ENCODE measurements around the gene EXD2. TPM values are rescaled to one million over a fixed set of nuclear protein-coding genes. Genes with fewer than 3 reads are reported as not detected.

The EXD2 gene
- total and polyA plus RNA-seq, 10 of the 15 experiments (the other 5 are each of a cell fraction or from before 2014, with no cell fraction given) = 1.0 to 12.4 (median 4.6) TPM

DNA sequence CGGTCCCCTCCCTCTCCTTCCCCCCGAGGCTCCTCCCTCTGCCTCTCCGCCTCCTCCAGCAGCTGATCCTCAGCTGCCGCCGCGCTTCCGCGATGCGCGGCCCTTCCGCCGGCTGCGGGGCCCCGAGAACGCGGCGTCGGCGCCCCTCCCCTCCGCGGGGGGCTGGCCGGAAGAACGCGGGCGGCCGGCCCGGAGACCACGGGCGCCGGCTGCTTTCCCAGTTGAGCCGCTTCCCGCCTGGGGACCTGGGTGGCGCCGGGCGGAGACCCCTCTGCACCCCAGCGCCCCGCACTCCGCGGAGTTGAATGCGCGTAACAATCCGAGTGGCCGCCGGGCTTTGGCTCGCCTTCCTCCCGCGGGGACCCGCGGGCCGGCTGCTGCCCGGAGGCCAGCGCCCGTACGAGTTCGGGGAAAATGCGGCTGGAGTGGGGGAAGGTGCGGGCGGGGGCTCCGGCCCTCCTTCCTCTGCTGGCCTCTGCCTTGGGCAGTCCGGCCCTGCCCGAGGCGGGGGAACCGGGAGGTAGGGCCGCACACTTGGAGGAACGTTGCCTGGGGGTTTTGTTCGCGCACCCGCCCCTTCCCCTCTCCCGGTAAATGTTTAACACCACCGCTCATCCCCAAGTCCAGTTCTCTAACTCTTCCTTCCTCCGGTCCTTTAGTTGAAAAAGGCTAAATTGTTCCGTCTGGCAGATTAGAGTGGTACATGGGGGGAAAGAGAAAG is 38.0 kb upstream of the EXD2 start (continued):
- TF ChIP-seq CUX1 (IDR thresholded peaks at IDR 0.05; ENCODE audit: insufficient replicate concordance, low read depth, low read length) (no peak), NFXL1 (IDR thresholded peaks at IDR 0.05; ENCODE audit: borderline replicate concordance) (no peak), ELK1 (IDR thresholded peaks at IDR 0.05; ENCODE audit: low read depth, low read length) (no peak), ZSCAN29 (IDR thresholded peaks at IDR 0.05) (0 out of 2 replicates have a peak, but pooled peaks have one; percentile 2), BACH1 (IDR thresholded peaks at IDR 0.05; ENCODE audit: borderline replicate concordance) (peak; percentile 39; the same call in 1 of the 2 replicates), MTA3 (IDR thresholded peaks at IDR 0.05; ENCODE audit: borderline replicate concordance, low read length) (no peak), MLLT1 (IDR thresholded peaks at IDR 0.05) (0 out of 2 replicates have a peak, but pooled peaks have one; percentile 16), SREBF2 (IDR thresholded peaks at IDR 0.05; ENCODE audit: low read length) (no peak), YBX1 (IDR thresholded peaks at IDR 0.05) (no peak), SMARCA5 (IDR thresholded peaks at IDR 0.05) (peak; percentile 57), E4F1 (IDR thresholded peaks at IDR 0.05; ENCODE audit: borderline replicate concordance, partially characterized antibody) (no peak), CBX5 (IDR thresholded peaks at IDR 0.05; ENCODE audit: low read depth) (no peak), ATF2 (IDR thresholded peaks at IDR 0.05; ENCODE audit: low read length) (no peak), SMAD5 (IDR thresholded peaks at IDR 0.05; ENCODE audit: low read depth) (no peak), JUND (IDR thresholded peaks at IDR 0.05; ENCODE audit: low read depth, low read length) (no peak), CREM (IDR thresholded peaks at IDR 0.05; ENCODE audit: low read depth) (no peak), ASH2L (IDR thresholded peaks at IDR 0.05; ENCODE audit: borderline replicate concordance, low read depth) (no peak; the same call in 1 of the 2 replicates)
